OCI-LY7 (cell line): Measurements from ENCODE around the gene PLPP6. TPM values are rescaled to one million over a fixed set of nuclear protein-coding genes. Genes with fewer than 3 reads are reported as not detected.

Experiments used
- BruUV-seq: library from RNA; stranded (reverse); fragments of 400-500 nt; replicated peaks from 2 replicates; lab custom pipeline; 2021; lab: Mats Ljungman, UMichigan
- CTCF ChIA-PET: fragments of 300-600 bp; sonication (Branson Sonifier 250); formaldehyde crosslinking; loops from one replicate; lab custom pipeline; 2022; ENCODE audit warnings: antibody characterized with exemption; ENCODE audit not compliant: unreplicated experiment; lab: Charles Lee
- POLR2A ChIA-PET: fragments of 300-600 bp; sonication (Branson Sonifier 250); formaldehyde crosslinking; loops from one replicate; lab custom pipeline; 2022; ENCODE audit warnings: antibody characterized with exemption; lab: Charles Lee
- DNase-seq: peaks from one replicate; pipeline ENCODE4 v3.0.0-alpha.2; 2015; ENCODE audit warnings: low spot score
- H2AFZ ChIP-seq: fragments of 200-600 bp; sonication (generic), shearing (Covaris generic); 2 replicates; pipeline ENCODE4 v1.6.1; 2014; ENCODE audit warnings: mild to moderate bottlenecking, antibody characterized with exemption, low read length, moderate library complexity
- H3K27ac ChIP-seq: fragments of 200-600 bp; sonication (generic); 2 replicates; pipeline ENCODE4 v1.5.1; 2014; ENCODE audit warnings: mixed run types, low read depth, mild to moderate bottlenecking, moderate library complexity, low read length, inconsistent platforms; ENCODE audit not compliant: poor library complexity, severe bottlenecking
- H3K36me3 ChIP-seq: fragments of 200-600 bp; sonication (generic); 2 replicates; pipeline ENCODE4 v1.6.1; 2014; ENCODE audit warnings: mild to moderate bottlenecking, antibody characterized with exemption, low read length, moderate library complexity, mixed read lengths; ENCODE audit not compliant: insufficient read depth
- H3K4me1 ChIP-seq: fragments of 200-600 bp; sonication (generic); 2 replicates; pipeline ENCODE4 v1.5.1; 2014; ENCODE audit warnings: mild to moderate bottlenecking, low read length; ENCODE audit not compliant: insufficient read depth, poor library complexity, severe bottlenecking
- H3K4me2 ChIP-seq: fragments of 200-600 bp; sonication (generic); 2 replicates; pipeline ENCODE4 v1.6.1; 2014; ENCODE audit warnings: mild to moderate bottlenecking, low read length
- H3K4me3 ChIP-seq: fragments of 200-600 bp; sonication (generic); 2 replicates; pipeline ENCODE4 v1.5.1; 2014; ENCODE audit warnings: mild to moderate bottlenecking, low read depth, low read length; ENCODE audit not compliant: poor library complexity, severe bottlenecking
- H3K79me2 ChIP-seq: fragments of 200-600 bp; sonication (generic); 2 replicates; pipeline ENCODE4 v1.6.1; 2016; ENCODE audit warnings: low read depth, mild to moderate bottlenecking, low read length, moderate library complexity, mixed read lengths; ENCODE audit not compliant: insufficient read depth
- H3K9me2 ChIP-seq: fragments of 200-600 bp; sonication (generic); 2 replicates; pipeline ENCODE4 v1.6.1; 2016; ENCODE audit warnings: mild to moderate bottlenecking, low read length, mixed read lengths; ENCODE audit not compliant: insufficient read depth
- H3K9me3 ChIP-seq: fragments of 200-600 bp; sonication (generic); 2 replicates; pipeline ENCODE4 v1.6.1; 2014; ENCODE audit warnings: mild to moderate bottlenecking, mixed run types, low read length, mixed read lengths
- H4K20me1 ChIP-seq: fragments of 200-600 bp; sonication (generic); 2 replicates; pipeline ENCODE4 v1.6.1; 2014; ENCODE audit warnings: mild to moderate bottlenecking, antibody characterized with exemption, low read length, moderate library complexity, mixed read lengths; ENCODE audit not compliant: insufficient read depth
- CTCF ChIP-seq: fragments of 200-600 bp; sonication (generic); conservative IDR thresholded peaks from 2 replicates; pipeline ENCODE4 v1.5.1; 2014; ENCODE audit warnings: mild to moderate bottlenecking, antibody characterized with exemption, low read length, moderate library complexity, mixed read lengths
- EZH2phosphoT487 ChIP-seq: fragments of 200-600 bp; sonication (generic); IDR thresholded peaks from 2 replicates; pipeline ENCODE4 v1.6.1; 2018; ENCODE audit warnings: low read depth, borderline replicate concordance, mild to moderate bottlenecking, mixed run types, antibody characterized with exemption, low read length, moderate library complexity, mixed read lengths
- intact Hi-C: fragments of 100-400 bp; cut with micrococcal nuclease; formaldehyde crosslinking; loops from one replicate; pipeline ENCODE4 v1.10.0; 2022; ENCODE audit not compliant: unreplicated experiment
- total RNA-seq, 2 experiments: library from RNA; depleted of rRNA in 1 of 2; stranded (reverse); fragments of >200 nt in 1 of 2; shearing (Covaris generic) in 1 of 2; gene quantifications; 2 replicates each; pipeline ENCODE4 v1.2.3, GENCODE V29; 2014 to 2022

The PLPP6 gene
- total RNA-seq, 2 experiments from 2014 or later, result 4.6 to 8.1 TPM

- DNase-seq, result no peak
- no peak overlapping the region for H3K4me2 ChIP-seq
- intact Hi-C loops, result no loop called here
- ChIA-PET CTCF (no interaction called here), POLR2A (no interaction called here)
- H3K9me3 ChIP-seq, result no peaks in the 10 kb centered on the region
- H3K79me2 ChIP-seq, result no peaks in the 10 kb centered on the region
- peaks cover 6% of the 10 kb centered on the region for H3K4me1 ChIP-seq
- H3K4me3 ChIP-seq, result no peak overlapping the region
- H2AFZ ChIP-seq, result no peak overlapping the region
- no peak overlapping the region for H3K27ac ChIP-seq
- no peak for TF ChIP-seq CTCF
- TF ChIP-seq EZH2phosphoT487, result no peak
- H4K20me1 ChIP-seq, result no peaks in the 10 kb centered on the region
- no peaks in the 10 kb centered on the region for H3K36me3 ChIP-seq
- H3K9me2 ChIP-seq, result no peaks in the 10 kb centered on the region
- no TSS peak for BruUV-seq
Measured at GRCh38 chr9:4671737-4672136, 9.6 kb downstream of the PLPP6 start.

GRCh38 chr9:4674783-4675182 is 12.7 kb downstream of the PLPP6 start:
- H3K79me2 ChIP-seq, result no peaks in the 10 kb centered on the region; the same call in 1 of the 2 replicates
- H3K9me3 ChIP-seq, result no peaks in the 10 kb centered on the region
- H3K9me2 ChIP-seq, result no peaks in the 10 kb centered on the region
- POLR2A ChIA-PET, result interaction anchor here (0.7 to 0.8 kb wide), 2 partner anchors 10 kb away, joined by 3 to 4 read pairs; no protein-coding TSS in a partner anchor
- TF ChIP-seq EZH2phosphoT487 (no peak), CTCF (no peak)
- H3K4me1 ChIP-seq, result peaks cover 8% of the 10 kb centered on the region
- no peaks in the 10 kb centered on the region for H4K20me1 ChIP-seq
- H3K4me3 ChIP-seq, result no peak overlapping the region
- H3K4me2 ChIP-seq, result no peak overlapping the region
- H3K27ac ChIP-seq, result no peak overlapping the region
- no TSS peak for BruUV-seq
- no peak overlapping the region for H2AFZ ChIP-seq
- CTCF ChIA-PET, result no interaction called here
- intact Hi-C loops, result loop anchor here (5.0 kb wide), 1 partner anchor 763 kb away; the partner anchor contains the start of gene PLGRKT
- no peaks in the 10 kb centered on the region for H3K36me3 ChIP-seq
- no peak for DNase-seq

- Histone ChIP-seq H3K27ac (no peak overlapping the region), H3K4me2 (no peak overlapping the region), H3K79me2 (peaks cover 23% of the 10 kb centered on the region), H3K9me2 (no peaks in the 10 kb centered on the region), H3K4me3 (no peak overlapping the region), H3K4me1 (peaks cover 20% of the 10 kb centered on the region), H4K20me1 (no peaks in the 10 kb centered on the region), H3K36me3 (no peaks in the 10 kb centered on the region), H2AFZ (0 out of 2 replicates have a peak overlapping the region, but pooled peaks have one; percentile 14), H3K9me3 (no peaks in the 10 kb centered on the region)
- intact Hi-C loops, result loop anchor here (5.0 kb wide), 1 partner anchor 760 kb away; the partner anchor contains the start of gene PLGRKT
- CTCF ChIA-PET, result no interaction called here
- POLR2A ChIA-PET, result interaction anchor here (0.7 to 1.0 kb wide), 2 partner anchors 13 to 30 kb away, joined by 3 read pairs; no protein-coding TSS in a partner anchor
- no peak for DNase-seq
- no TSS peak for BruUV-seq
- TF ChIP-seq CTCF (no peak), EZH2phosphoT487 (no peak)
Measured at GRCh38 chr9:4677392-4677791, 15.3 kb downstream of the PLPP6 start.
